Activated T-helper 17 cell treated with anti-CD3 and anti-CD28 coated beads, Interleukin-2, amount 50 U/mL, for 72 hours (primary cell): Measurements from ENCODE around the gene ARSA. TPM values are rescaled to one million over a fixed set of nuclear protein-coding genes. Genes with fewer than 3 reads are reported as not detected.
A peak's percentile ranks its signal among the peaks of the same experiment; 100 is the strongest.

Source experiments
- ATAC-seq: fragments of 150-1000 bp; cut with Tn5 transposase; replicated peaks from 2 replicates; pipeline ENCODE4 v1.10.0; 2021; ENCODE audit warnings: mild to moderate bottlenecking, moderate library complexity
- H3K27ac Mint-ChIP-seq: one replicate; pipeline ENCODE4 v1.8.0; 2022; ENCODE audit warnings: mixed read lengths
- H3K27me3 Mint-ChIP-seq: one replicate; pipeline ENCODE4 v1.8.0; 2022; ENCODE audit warnings: mixed read lengths
- H3K36me3 Mint-ChIP-seq: one replicate; pipeline ENCODE4 v1.8.0; 2022; ENCODE audit warnings: low read depth, mild to moderate bottlenecking, mixed read lengths
- H3K4me1 Mint-ChIP-seq: one replicate; pipeline ENCODE4 v1.8.0; 2022; ENCODE audit warnings: mixed read lengths
- H3K4me3 Mint-ChIP-seq: one replicate; pipeline ENCODE4 v1.8.0; 2022; ENCODE audit warnings: mild to moderate bottlenecking, mixed read lengths
- H3K9me3 Mint-ChIP-seq: one replicate; pipeline ENCODE4 v1.8.0; 2022; ENCODE audit warnings: mixed read lengths
- total RNA-seq, 2 donors: library from RNA; stranded (reverse); gene quantifications; one replicate each; pipeline ENCODE4 v1.2.3, GENCODE V29; 2022

The ARSA gene
- total RNA-seq, 2 donors from 2014 or later: 23.6 to 28.3 TPM

DNA sequence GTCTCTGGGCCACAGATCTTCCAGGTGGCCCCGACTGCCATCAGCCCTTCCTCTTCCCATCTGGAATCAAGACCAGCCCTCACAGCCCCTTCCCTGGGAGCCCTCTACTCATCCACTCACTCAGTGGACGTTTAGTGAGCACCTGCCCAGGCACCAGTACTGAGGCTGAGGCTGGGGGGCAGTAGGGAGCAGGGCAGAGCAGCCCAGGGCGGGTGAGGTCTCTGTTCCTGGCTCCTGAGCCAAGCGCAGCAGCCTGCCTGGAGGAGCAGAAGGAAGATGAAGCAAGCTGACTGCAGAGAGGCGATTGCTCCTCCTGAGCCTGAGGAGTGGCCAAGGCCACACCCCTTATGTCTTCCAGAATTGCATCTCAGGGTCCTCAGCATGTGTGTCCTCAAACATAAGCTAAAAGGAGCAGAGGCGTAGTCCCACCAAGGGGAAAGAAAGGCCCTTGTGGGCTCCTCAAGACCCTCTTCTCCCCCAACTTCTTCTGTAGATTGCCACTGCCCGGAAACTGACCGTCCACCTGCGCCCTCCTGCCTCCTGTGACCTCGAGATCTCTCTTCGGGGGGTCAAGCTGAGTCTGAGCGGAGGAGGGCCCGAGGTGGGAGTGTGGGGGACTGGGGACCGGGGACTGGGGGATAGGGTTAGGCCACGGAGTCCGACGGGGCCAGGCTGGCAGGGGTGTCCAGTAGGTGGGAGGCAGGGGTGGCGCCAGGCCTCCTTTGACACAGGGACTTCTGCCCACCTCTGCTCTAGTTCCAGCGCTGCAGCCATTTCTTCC is 21.6 kb downstream of the ARSA start:
- Mint-ChIP-seq H3K4me1 (no peaks in the 10 kb centered on the region), H3K9me3 (no peaks in the 10 kb centered on the region), H3K36me3 (peaks cover 10% of the 10 kb centered on the region), H3K27ac (no peak overlapping the region), H3K4me3 (no peak overlapping the region), H3K27me3 (peaks cover 32% of the 10 kb centered on the region)
- no peak for ATAC-seq

- no peak overlapping the region for H3K27ac Mint-ChIP-seq
- no peak overlapping the region for H3K4me3 Mint-ChIP-seq
- no peaks in the 10 kb centered on the region for H3K4me1 Mint-ChIP-seq
- H3K27me3 Mint-ChIP-seq: peaks cover 32% of the 10 kb centered on the region
- no peak for ATAC-seq
- no peaks in the 10 kb centered on the region for H3K9me3 Mint-ChIP-seq
- H3K36me3 Mint-ChIP-seq: peaks cover 10% of the 10 kb centered on the region
Observed at GRCh38 chr22:50605613-50606074, 22.3 kb downstream of the ARSA start.

GRCh38 chr22:50605002-50605612 is 22.8 kb downstream of the ARSA start:
- Mint-ChIP-seq H3K27ac (no peak overlapping the region), H3K4me1 (no peaks in the 10 kb centered on the region), H3K36me3 (peaks cover 10% of the 10 kb centered on the region), H3K4me3 (no peak overlapping the region), H3K27me3 (peaks cover 30% of the 10 kb centered on the region), H3K9me3 (no peaks in the 10 kb centered on the region)
- no peak for ATAC-seq

- H3K27ac Mint-ChIP-seq: no peak overlapping the region
- peaks cover 31% of the 10 kb centered on the region for H3K27me3 Mint-ChIP-seq
- H3K4me1 Mint-ChIP-seq: no peaks in the 10 kb centered on the region
- no peaks in the 10 kb centered on the region for H3K9me3 Mint-ChIP-seq
- no peak for ATAC-seq
- H3K36me3 Mint-ChIP-seq: peaks cover 10% of the 10 kb centered on the region
- no peak overlapping the region for H3K4me3 Mint-ChIP-seq
Observed at GRCh38 chr22:50604256-50605001, 23.5 kb downstream of the ARSA start.

GRCh38 chr22:50603511-50604255 is 24.3 kb downstream of the ARSA start:
- peaks cover 29% of the 10 kb centered on the region for H3K27me3 Mint-ChIP-seq
- no peak overlapping the region for H3K4me3 Mint-ChIP-seq
- H3K9me3 Mint-ChIP-seq: no peaks in the 10 kb centered on the region
- no peaks in the 10 kb centered on the region for H3K4me1 Mint-ChIP-seq
- no peak overlapping the region for H3K27ac Mint-ChIP-seq
- H3K36me3 Mint-ChIP-seq: peaks cover 10% of the 10 kb centered on the region
- ATAC-seq: no peak

DNA sequence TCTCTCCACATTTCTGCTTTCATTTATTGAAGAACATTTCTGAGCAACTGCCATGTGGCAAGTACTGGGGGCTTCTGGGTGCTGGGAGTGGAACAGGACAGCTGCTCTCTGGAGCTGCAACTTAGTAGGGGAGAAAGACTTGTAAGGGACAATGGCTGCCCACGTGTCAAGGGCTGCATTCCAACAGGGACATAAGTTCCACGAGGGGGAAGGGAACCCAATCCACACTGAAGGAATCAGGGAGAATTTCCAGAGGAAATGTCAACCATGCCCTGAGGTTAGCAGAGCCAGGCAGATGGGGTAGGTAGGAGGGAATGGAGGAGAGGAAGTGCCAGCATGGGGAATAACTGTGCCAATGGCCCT is 25.6 kb downstream of the ARSA start:
- H3K36me3 Mint-ChIP-seq: peaks cover 10% of the 10 kb centered on the region
- H3K9me3 Mint-ChIP-seq: no peaks in the 10 kb centered on the region
- no peaks in the 10 kb centered on the region for H3K4me1 Mint-ChIP-seq
- H3K27me3 Mint-ChIP-seq: peaks cover 26% of the 10 kb centered on the region
- H3K27ac Mint-ChIP-seq: no peak overlapping the region
- no peak for ATAC-seq
- peak overlapping the region; percentile 44 for H3K4me3 Mint-ChIP-seq

GRCh38 chr22:50601669-50602337 is 26.1 kb downstream of the ARSA start:
- H3K4me3 Mint-ChIP-seq: peak overlapping the region; percentile 44
- H3K27me3 Mint-ChIP-seq: peaks cover 27% of the 10 kb centered on the region
- H3K27ac Mint-ChIP-seq: no peak overlapping the region
- no peak for ATAC-seq
- no peaks in the 10 kb centered on the region for H3K4me1 Mint-ChIP-seq
- H3K9me3 Mint-ChIP-seq: no peaks in the 10 kb centered on the region
- H3K36me3 Mint-ChIP-seq: peaks cover 10% of the 10 kb centered on the region

GRCh38 chr22:50600967-50601668 is 26.8 kb downstream of the ARSA start:
- Mint-ChIP-seq H3K4me1 (no peaks in the 10 kb centered on the region), H3K36me3 (peaks cover 10% of the 10 kb centered on the region), H3K27ac (no peak overlapping the region), H3K9me3 (no peaks in the 10 kb centered on the region), H3K27me3 (peaks cover 27% of the 10 kb centered on the region), H3K4me3 (peak overlapping the region; percentile 44)
- ATAC-seq: no peak

DNA sequence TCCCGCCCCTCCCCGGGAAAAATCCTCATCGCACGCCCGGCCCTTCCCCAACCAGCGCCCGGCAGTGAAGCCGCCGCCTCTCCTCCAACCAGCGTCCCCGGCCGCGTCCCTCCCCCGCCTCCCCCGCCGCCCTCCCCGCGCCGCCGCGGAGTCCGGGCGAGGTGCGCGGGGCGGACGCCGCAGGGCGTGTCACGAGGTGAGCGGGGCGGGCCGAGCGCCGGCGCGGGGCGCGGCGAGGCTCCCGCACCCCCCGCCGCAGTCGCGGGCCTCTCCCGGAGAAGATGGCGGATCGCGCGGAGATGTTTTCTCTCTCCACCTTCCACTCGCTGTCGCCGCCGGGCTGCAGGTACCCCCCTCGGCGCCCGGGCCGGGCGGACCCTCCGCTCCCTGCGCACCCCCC is 27.4 kb downstream of the ARSA start, which contains the start of gene MAPK8IP2:
TSS of gene MAPK8IP2 (plus strand) at position 256 of the 400 bp plus-strand sequence. CDS start at position 282, 26 bp downstream.
- Mint-ChIP-seq H3K27me3 (peaks cover 27% of the 10 kb centered on the region), H3K4me3 (peak within 1 kb of the TSS; percentile 44), H3K4me1 (no peaks in the 10 kb centered on the region), H3K9me3 (no peaks in the 10 kb centered on the region), H3K27ac (no peak within 1 kb of the TSS), H3K36me3 (peaks cover 10% of the 10 kb centered on the region)
- peak; percentile 43 for ATAC-seq

DNA sequence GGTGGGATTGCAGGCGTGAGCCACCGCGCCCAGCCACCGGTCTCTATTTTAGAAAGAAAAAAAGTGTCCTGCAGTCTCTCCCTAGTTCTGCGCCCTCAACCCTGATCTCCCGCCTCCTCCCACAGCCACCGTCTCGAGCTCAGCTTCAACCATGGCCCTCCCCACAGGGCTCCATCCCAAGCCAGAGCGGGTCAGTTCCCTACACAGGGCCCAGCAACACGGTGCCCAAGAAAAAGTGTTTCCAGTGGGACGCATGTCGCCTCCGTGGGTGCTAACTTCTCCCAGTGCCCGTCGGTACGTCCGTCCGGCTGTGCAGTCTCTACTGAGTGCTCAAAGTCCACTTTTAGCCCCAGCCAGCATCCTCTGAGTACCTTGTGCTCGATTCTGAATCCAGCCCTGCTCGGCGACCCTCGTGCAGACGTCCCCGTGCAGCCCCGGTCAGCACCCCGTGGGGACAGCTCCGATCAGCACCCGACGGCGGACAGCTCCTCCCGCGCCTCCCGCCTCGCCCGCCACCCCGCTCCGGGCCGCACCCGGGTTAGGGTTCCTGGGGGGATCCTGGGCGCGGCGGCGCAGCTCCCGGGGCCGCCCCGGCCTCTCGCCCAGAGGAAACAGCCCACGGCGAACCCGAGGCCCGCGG is 28.0 kb downstream of the ARSA start:
- peaks cover 27% of the 10 kb centered on the region for H3K27me3 Mint-ChIP-seq
- no peaks in the 10 kb centered on the region for H3K9me3 Mint-ChIP-seq
- peaks cover 10% of the 10 kb centered on the region for H3K36me3 Mint-ChIP-seq
- ATAC-seq: peak; percentile 66
- H3K27ac Mint-ChIP-seq: no peak overlapping the region
- no peaks in the 10 kb centered on the region for H3K4me1 Mint-ChIP-seq
- H3K4me3 Mint-ChIP-seq: peak overlapping the region; percentile 39

- no peaks in the 10 kb centered on the region for H3K4me1 Mint-ChIP-seq
- no peak overlapping the region for H3K27ac Mint-ChIP-seq
- H3K27me3 Mint-ChIP-seq: peaks cover 16% of the 10 kb centered on the region
- no peaks in the 10 kb centered on the region for H3K9me3 Mint-ChIP-seq
- H3K36me3 Mint-ChIP-seq: peaks cover 7% of the 10 kb centered on the region
- no peak overlapping the region for H3K4me3 Mint-ChIP-seq
- no peak for ATAC-seq
Observed at GRCh38 chr22:50597097-50597496, 30.9 kb downstream of the ARSA start.

GRCh38 chr22:50595189-50595588 is 32.8 kb downstream of the ARSA start:
- Mint-ChIP-seq H3K9me3 (no peaks in the 10 kb centered on the region), H3K4me1 (no peaks in the 10 kb centered on the region), H3K27me3 (peaks cover 10% of the 10 kb centered on the region), H3K27ac (no peak overlapping the region), H3K4me3 (no peak overlapping the region), H3K36me3 (no peaks in the 10 kb centered on the region)
- no peak for ATAC-seq

DNA sequence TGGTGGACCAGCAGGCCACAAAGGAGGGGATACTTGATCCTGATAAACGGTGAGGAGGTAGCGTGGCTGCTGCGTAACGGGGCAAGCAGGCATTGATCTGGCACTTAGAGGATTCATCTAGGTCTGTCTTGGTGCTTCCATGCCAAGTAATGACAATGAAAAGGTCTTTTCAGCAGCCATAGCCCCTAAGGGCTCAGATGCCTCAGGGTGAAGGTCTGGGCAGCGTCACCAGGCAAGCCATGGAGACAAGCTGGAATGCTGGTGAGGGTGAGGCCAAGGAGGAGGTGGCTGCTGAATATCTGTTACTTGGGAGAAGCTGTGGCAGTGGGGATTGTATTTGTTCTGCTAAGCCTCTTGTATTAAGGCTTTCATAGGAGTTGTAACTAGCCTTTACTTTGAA is 40.5 kb downstream of the ARSA start:
- Mint-ChIP-seq H3K4me1 (peaks cover 4% of the 10 kb centered on the region), H3K9me3 (no peaks in the 10 kb centered on the region), H3K27me3 (no peaks in the 10 kb centered on the region), H3K36me3 (peaks cover 5% of the 10 kb centered on the region), H3K4me3 (no peak overlapping the region), H3K27ac (no peak overlapping the region)
- no peak for ATAC-seq
